ENCODE results near the gene IMMP2L. TPM values are rescaled to one million over a fixed set of nuclear protein-coding genes. Genes with fewer than 3 reads are reported as not detected.

The IMMP2L gene
- total and polyA plus RNA-seq, 2 of the 13 experiments (the other 11 are each of a cell fraction or from before 2014, with no cell fraction given), result 7.8 to 16.9 TPM

DNA sequence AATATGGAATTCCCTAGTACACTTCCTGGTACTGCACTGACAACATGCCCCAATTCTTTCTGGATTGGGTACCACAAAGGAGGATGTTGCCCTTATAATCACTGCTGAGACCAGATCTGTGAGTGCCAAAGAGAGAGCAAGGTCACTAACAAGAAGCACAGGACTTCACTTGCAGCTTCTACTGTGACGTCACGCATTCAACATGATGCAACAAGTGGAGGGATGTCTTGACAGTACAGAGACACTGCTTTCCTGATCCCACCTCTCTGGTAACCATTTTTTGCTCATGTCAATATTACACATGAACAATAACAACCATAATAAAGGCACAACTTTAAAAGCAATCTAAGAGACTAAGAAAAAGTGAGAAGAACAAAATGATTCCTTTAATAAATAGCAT lies 885.5 kb downstream of the IMMP2L start (continued):
- TF ChIP-seq, protein P1, sequence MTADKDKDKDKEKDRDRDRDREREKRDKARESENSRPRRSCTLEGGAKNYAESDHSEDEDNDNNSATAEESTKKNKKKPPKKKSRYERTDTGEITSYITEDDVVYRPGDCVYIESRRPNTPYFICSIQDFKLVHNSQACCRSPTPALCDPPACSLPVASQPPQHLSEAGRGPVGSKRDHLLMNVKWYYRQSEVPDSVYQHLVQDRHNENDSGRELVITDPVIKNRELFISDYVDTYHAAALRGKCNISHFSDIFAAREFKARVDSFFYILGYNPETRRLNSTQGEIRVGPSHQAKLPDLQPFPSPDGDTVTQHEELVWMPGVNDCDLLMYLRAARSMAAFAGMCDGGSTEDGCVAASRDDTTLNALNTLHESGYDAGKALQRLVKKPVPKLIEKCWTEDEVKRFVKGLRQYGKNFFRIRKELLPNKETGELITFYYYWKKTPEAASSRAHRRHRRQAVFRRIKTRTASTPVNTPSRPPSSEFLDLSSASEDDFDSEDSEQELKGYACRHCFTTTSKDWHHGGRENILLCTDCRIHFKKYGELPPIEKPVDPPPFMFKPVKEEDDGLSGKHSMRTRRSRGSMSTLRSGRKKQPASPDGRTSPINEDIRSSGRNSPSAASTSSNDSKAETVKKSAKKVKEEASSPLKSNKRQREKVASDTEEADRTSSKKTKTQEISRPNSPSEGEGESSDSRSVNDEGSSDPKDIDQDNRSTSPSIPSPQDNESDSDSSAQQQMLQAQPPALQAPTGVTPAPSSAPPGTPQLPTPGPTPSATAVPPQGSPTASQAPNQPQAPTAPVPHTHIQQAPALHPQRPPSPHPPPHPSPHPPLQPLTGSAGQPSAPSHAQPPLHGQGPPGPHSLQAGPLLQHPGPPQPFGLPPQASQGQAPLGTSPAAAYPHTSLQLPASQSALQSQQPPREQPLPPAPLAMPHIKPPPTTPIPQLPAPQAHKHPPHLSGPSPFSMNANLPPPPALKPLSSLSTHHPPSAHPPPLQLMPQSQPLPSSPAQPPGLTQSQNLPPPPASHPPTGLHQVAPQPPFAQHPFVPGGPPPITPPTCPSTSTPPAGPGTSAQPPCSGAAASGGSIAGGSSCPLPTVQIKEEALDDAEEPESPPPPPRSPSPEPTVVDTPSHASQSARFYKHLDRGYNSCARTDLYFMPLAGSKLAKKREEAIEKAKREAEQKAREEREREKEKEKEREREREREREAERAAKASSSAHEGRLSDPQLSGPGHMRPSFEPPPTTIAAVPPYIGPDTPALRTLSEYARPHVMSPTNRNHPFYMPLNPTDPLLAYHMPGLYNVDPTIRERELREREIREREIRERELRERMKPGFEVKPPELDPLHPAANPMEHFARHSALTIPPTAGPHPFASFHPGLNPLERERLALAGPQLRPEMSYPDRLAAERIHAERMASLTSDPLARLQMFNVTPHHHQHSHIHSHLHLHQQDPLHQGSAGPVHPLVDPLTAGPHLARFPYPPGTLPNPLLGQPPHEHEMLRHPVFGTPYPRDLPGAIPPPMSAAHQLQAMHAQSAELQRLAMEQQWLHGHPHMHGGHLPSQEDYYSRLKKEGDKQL (CRISPR knock-in tag; IDR thresholded peaks at IDR 0.05; ENCODE audit: low read depth), result no peak
- TF ChIP-seq LCORL (IDR thresholded peaks at IDR 0.05) (no peak), LCORL (CRISPR knock-in tag; IDR thresholded peaks at IDR 0.05) (no peak), TEAD2 (CRISPR knock-in tag; IDR thresholded peaks at IDR 0.05) (no peak), GFI1 (CRISPR knock-in tag; IDR thresholded peaks at IDR 0.05; ENCODE audit: borderline replicate concordance) (no peak), MTA1 (CRISPR knock-in tag; IDR thresholded peaks at IDR 0.05; ENCODE audit: borderline replicate concordance) (no peak), ZNF263 (CRISPR knock-in tag; IDR thresholded peaks at IDR 0.05) (no peak), ZBTB25 (CRISPR knock-in tag; IDR thresholded peaks at IDR 0.05) (no peak), ZFP62 (CRISPR knock-in tag; IDR thresholded peaks at IDR 0.05) (no peak), NFE2 (CRISPR knock-in tag; IDR thresholded peaks at IDR 0.05) (no peak), ZNF790 (CRISPR knock-in tag; IDR thresholded peaks at IDR 0.05; ENCODE audit: borderline replicate concordance) (no peak), NR1H2 (CRISPR knock-in tag; IDR thresholded peaks at IDR 0.05; ENCODE audit: borderline replicate concordance, low read depth) (no peak), ZBTB40 (IDR thresholded peaks at IDR 0.05) (no peak), ZBTB40 (CRISPR knock-in tag; IDR thresholded peaks at IDR 0.05) (no peak), ADNP (CRISPR knock-in tag; IDR thresholded peaks at IDR 0.05) (no peak)
- TF ChIP-seq, protein P2, sequence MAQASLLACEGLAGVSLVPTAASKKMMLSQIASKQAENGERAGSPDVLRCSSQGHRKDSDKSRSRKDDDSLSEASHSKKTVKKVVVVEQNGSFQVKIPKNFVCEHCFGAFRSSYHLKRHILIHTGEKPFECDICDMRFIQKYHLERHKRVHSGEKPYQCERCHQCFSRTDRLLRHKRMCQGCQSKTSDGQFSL (CRISPR knock-in tag; IDR thresholded peaks at IDR 0.05), result no peak

Data from HepG2 (cell line).